HepG2 (cell line): ENCODE measurements around the gene RAB30. TPM values are rescaled to one million over a fixed set of nuclear protein-coding genes. Genes with fewer than 3 reads are reported as not detected.
A peak's percentile ranks its signal among the peaks of the same experiment; 100 is the strongest.

Experiments used
- ATAC-seq: fragments of 200-7000 bp; cut with Tn5 transposase; 3 replicates; pipeline ENCODE4 v1.9.1; 2020; ENCODE audit warnings: mild to moderate bottlenecking, moderate library complexity
- BruUV-seq: library from RNA; stranded (reverse); fragments of 400-500 nt; replicated peaks from 2 replicates; lab custom pipeline; 2021; lab: Mats Ljungman, UMichigan
- CTCF ChIA-PET: fragments of 300-600 bp; formaldehyde crosslinking; extraction: SDS; loops from one replicate; lab custom pipeline; 2021; ENCODE audit warnings: low total read pairs, inconsistent platforms, low intra/inter-chr PET ratio; lab: Yijun Ruan, JAX
- POLR2A ChIA-PET: fragments of 350-600 bp; sonication (Branson Sonifier 250); formaldehyde crosslinking; loops from one replicate; lab custom pipeline; 2020; ENCODE audit warnings: antibody characterized with exemption, inconsistent platforms; lab: Yijun Ruan, JAX
- DNase-seq: peaks from one replicate; pipeline ENCODE4 v3.0.0-alpha.2; 2015; ENCODE audit warnings: low spot score
- FAIRE-seq: peaks from 3 replicates; lab custom pipeline; 2011; peaks lifted over from hg19 to GRCh38; lab: Jason Lieb, UNC
- H2AFZ ChIP-seq: one replicate; pipeline ENCODE4 v1.6.1; 2011; ENCODE audit warnings: low read length, inconsistent platforms
- H3K27ac ChIP-seq: fragments of 300-600 bp; 3 replicates; pipeline ENCODE4 v1.8.0; 2011; ENCODE audit warnings: mixed run types, mild to moderate bottlenecking, mixed read lengths, low read length, inconsistent platforms; ENCODE audit not compliant: insufficient read depth; ENCODE audit errors: extremely low read length
- H3K27me3 ChIP-seq, 2 experiments: fragments of 200-600 bp in 1 of 2; 2 replicates in 1 of 2; 3 replicates in 1 of 2; pipeline versions ENCODE4 v1.6.0 to v1.8.0; 2011; ENCODE audit warnings: low read length in 2 of 2, mild to moderate bottlenecking in 2 of 2, moderate library complexity in 2 of 2, inconsistent platforms in 1 of 2; ENCODE audit not compliant: insufficient read depth in 2 of 2, control insufficient read depth in 1 of 2
- H3K36me3 ChIP-seq, 2 experiments: fragments of 200-600 bp in 1 of 2; replicated peaks in 1 of 2; 2 replicates in 1 of 2; 3 replicates in 1 of 2; pipeline versions ENCODE4 v1.5.1 to v1.8.0; 2011; ENCODE audit warnings: low read length in 2 of 2, inconsistent platforms in 1 of 2; ENCODE audit not compliant: insufficient read depth in 2 of 2, control insufficient read depth in 1 of 2
- H3K4me1 ChIP-seq: 2 replicates; pipeline ENCODE4 v1.5.1; 2012; ENCODE audit warnings: low read length, inconsistent platforms; ENCODE audit not compliant: insufficient read depth
- H3K4me2 ChIP-seq: 2 replicates; pipeline ENCODE4 v1.6.0; 2011; ENCODE audit warnings: low read depth, low read length, inconsistent platforms
- H3K4me3 ChIP-seq, 3 experiments: fragments of 200-600 bp in 1 of 3; sonication (generic), shearing (Covaris generic) in 1 of 3; replicated peaks in 1 of 3; 2 replicates each; pipeline ENCODE4 v1.5.1; 2011 to 2016; ENCODE audit warnings: low read length in 3 of 3, inconsistent platforms in 2 of 3, low read depth in 2 of 3, mild to moderate bottlenecking in 2 of 3, control low read depth in 1 of 3, mixed read lengths in 1 of 3; ENCODE audit not compliant: insufficient read depth in 1 of 3
- H3K79me2 ChIP-seq: one replicate; pipeline ENCODE4 v1.6.1; 2011; ENCODE audit warnings: low read length, inconsistent platforms; ENCODE audit not compliant: insufficient read depth
- H3K9ac ChIP-seq: 2 replicates; pipeline ENCODE4 v1.6.0; 2011; ENCODE audit warnings: mild to moderate bottlenecking, low read depth, low read length, inconsistent platforms; ENCODE audit not compliant: insufficient read depth
- H3K9me3 ChIP-seq: 2 replicates; pipeline ENCODE4 v1.5.1; 2012; ENCODE audit warnings: mild to moderate bottlenecking, low read length
- H4K20me1 ChIP-seq: 2 replicates; pipeline ENCODE4 v1.6.0; 2011; ENCODE audit warnings: inconsistent platforms, mild to moderate bottlenecking, low read length, moderate library complexity; ENCODE audit not compliant: insufficient read depth
- CHD4 ChIP-seq: fragments of 200-600 bp; sonication (generic); IDR thresholded peaks from 2 replicates; pipeline ENCODE4 v1.7.0; 2017; ENCODE audit warnings: mild to moderate bottlenecking, low read length, borderline replicate concordance
- KDM1A ChIP-seq: IDR thresholded peaks from 2 replicates; pipeline ENCODE4 v1.6.1; 2016; ENCODE audit warnings: missing compliant biosample characterization
- SMAD9 ChIP-seq: sonication (generic); formaldehyde crosslinking; IDR thresholded peaks from 2 replicates; pipeline ENCODE4 v1.5.1; 2020; ENCODE audit warnings: mild to moderate bottlenecking, missing genetic modification reagents
- ZNF629 ChIP-seq: sonication (generic); formaldehyde crosslinking; conservative IDR thresholded peaks from 2 replicates; pipeline ENCODE4 v1.5.0; 2020; ENCODE audit warnings: missing genetic modification reagents
- WGBS: methylation state at CpG from one replicate; pipeline ENCODE4 v1.1.6; 2017; ENCODE audit warnings: low lambda C conversion rate; 5-methylcytosine and 5-hydroxymethylcytosine counted together
- in situ Hi-C: cut with HindIII; loops from 2 replicates; pipeline ENCODE4 v1.10.0; 2017; ENCODE audit warnings: low pct_unique_long_range_greater_than_20kb; ENCODE audit not compliant: extremely low pct_ligation_motif_present
- intact Hi-C: fragments of 100-400 bp; cut with micrococcal nuclease; formaldehyde crosslinking; loops from one replicate; pipeline ENCODE4 v1.10.0; 2022; ENCODE audit not compliant: unreplicated experiment
- polyA plus RNA-seq, 8 experiments: library from polyadenylated mRNA; depleted of rRNA in 3 of 8; stranded (reverse) in 7 of 8; unstranded in 1 of 8; fragments of >200 nt; fragmentation: Illumina TruSeq in 4 of 8; extraction: Trizol in 4 of 8; gene quantifications; 2 replicates each; pipeline versions ENCODE4 v1.2.1 to v1.2.3, GENCODE V29; 2011 to 2016; ENCODE audit warnings: low read depth in 4 of 8, missing spikeins in 1 of 8, mixed read lengths in 1 of 8; ENCODE audit not compliant: insufficient read depth in 1 of 8
- total RNA-seq, 5 experiments: library from RNA; depleted of rRNA; stranded (reverse); fragments of >200 nt; fragmentation: Illumina TruSeq; extraction: Trizol; gene quantifications; 2 replicates each; pipeline ENCODE4 v1.2.3, GENCODE V29; 2016; ENCODE audit warnings: low read depth in 1 of 5

RAB30 gene
- total and polyA plus RNA-seq, 2 of the 13 experiments (the other 11 are each of a cell fraction or from before 2014, with no cell fraction given): 3.7 to 5.0 TPM

DNA sequence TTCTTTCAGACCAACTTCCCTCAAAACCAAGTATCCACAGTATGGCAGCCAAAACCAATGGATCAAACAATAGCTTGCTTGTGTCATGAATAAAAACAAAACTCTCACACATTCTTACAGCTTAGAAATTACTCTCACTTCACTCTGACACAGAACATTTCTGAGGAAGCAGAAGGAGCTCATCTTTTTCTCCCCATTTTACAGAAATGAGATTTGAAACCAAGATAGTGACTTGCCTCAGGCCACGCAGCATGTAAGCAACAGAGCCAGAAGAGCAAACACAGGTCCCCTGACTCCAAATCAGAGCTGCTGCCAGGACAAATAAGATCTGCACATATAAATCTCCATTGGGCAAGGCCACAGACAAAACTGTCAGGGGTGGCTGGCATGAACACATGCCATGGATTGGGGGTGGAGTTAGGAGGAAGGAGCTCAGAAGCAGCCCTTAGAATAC is 64.8 kb downstream of the RAB30 start:
- Histone ChIP-seq H3K4me1 (peaks cover 78% of the 10 kb centered on the region), H3K4me3 (no peak overlapping the region), H2AFZ (no peak overlapping the region), H3K4me2 (peak overlapping the region; percentile 74), H4K20me1 (no peaks in the 10 kb centered on the region), H3K27me3 (no peaks in the 10 kb centered on the region), H3K79me2 (no peaks in the 10 kb centered on the region), H3K27ac (peak overlapping the region; percentile 72), H3K9ac (no peak overlapping the region), H3K36me3 (no peaks in the 10 kb centered on the region), H3K9me3 (no peaks in the 10 kb centered on the region)
- BruUV-seq: no TSS peak
- FAIRE-seq (no peak), DNase-seq (no peak), ATAC-seq (no peak)
- peak; percentile 72 for TF ChIP-seq ZNF629 (CRISPR knock-in tag)
- no peak for TF ChIP-seq KDM1A
- in situ Hi-C loops (no loop called here), intact Hi-C loops (loop anchor here (5.0 kb wide), 1 partner anchor 150 kb away; the partner anchor contains the start of gene PCF11)
- CTCF ChIA-PET: no interaction called here
- POLR2A ChIA-PET: interaction anchor here (0.8 to 5.3 kb wide), 10 partner anchors 10 to 150 kb away, joined by 3 to 41 read pairs (median 10); partner anchors contain the start of genes PCF11 and RAB30
- WGBS: 71% methylated on average over 1 of the region's 1 CpG

DNA sequence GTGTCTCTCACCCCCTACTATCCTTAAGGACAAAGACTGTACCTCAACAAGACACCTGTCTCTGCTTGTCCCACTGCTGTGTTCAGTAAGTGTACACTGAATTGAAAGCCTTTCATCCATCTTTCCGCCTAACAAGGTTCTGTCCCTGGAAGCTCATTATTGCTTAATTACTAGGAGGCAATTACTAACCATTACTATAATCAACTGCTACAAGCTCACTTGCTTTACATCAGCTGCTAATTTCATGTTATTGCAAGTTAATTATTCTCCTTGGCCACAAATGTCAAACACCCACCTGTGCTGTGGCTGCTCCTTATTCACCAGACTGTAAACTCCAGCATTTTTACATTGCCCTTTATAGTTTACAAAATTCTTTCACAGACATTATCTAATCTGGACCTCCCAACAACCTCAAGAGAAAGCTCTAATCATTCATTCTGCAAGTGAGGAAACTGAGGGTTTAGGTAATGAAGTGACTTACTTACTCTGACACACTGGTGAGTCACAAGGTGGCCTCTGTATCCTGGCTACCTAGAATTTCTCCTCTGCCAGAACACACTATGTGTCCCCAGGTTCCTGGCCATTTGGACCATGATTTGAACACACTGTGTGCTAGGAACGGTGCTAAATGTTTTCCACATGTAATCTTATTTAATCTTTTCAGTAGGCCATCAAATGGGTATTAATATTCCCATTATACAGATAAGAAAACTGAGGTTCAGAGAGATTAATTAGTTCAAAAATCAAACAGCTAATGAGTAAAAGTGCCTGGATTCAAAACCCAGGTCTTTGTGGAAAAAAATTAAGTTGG is 66.7 kb downstream of the RAB30 start:
- TF ChIP-seq SMAD9 (CRISPR knock-in tag) (no peak), ZNF629 (CRISPR knock-in tag) (peak; percentile 84), CHD4 (peak; percentile 65; the same call in 1 of the 2 replicates)
- Histone ChIP-seq H2AFZ (no peak overlapping the region), H3K36me3 (no peaks in the 10 kb centered on the region), H3K4me1 (peaks cover 77% of the 10 kb centered on the region), H3K79me2 (peaks cover 4% of the 10 kb centered on the region), H3K9ac (no peak overlapping the region), H3K4me2 (no peak overlapping the region), H3K27me3 (no peaks in the 10 kb centered on the region), H3K27ac (no peak overlapping the region), H3K9me3 (no peaks in the 10 kb centered on the region), H3K4me3 (no peak overlapping the region), H4K20me1 (no peaks in the 10 kb centered on the region)
- no peak for DNase-seq
- in situ Hi-C loops (no loop called here), intact Hi-C loops (loop anchor here (5.0 kb wide), 1 partner anchor 152 kb away; the partner anchor contains the start of gene PCF11)
- no peak for ATAC-seq
- WGBS: 95% methylated on average over 2 of the region's 2 CpGs
- ChIA-PET CTCF (no interaction called here), POLR2A (no interaction called here)
- BruUV-seq: no TSS peak
- FAIRE-seq: no peak
